ENCODE data around the gene CRLF3.
"Not testable (repeated sequence)": the region's sequence is repeated elsewhere in the genome, so short reads cannot be mapped to it uniquely, and the experiment has no call there.

CRLF3 gene

GRCh38 chr17:30814236-30814635 is 10.3 kb downstream of the CRLF3 start:
- DNase-seq, result not testable (repeated sequence)

- no peak for DNase-seq
These were observed 12.0 kb downstream of the CRLF3 start for GRCh38 chr17:30812218-30813177.

GRCh38 chr17:30809867-30810266 is 14.6 kb downstream of the CRLF3 start:
- no peak for DNase-seq

- DNase-seq, result no peak
These were observed 15.7 kb downstream of the CRLF3 start for GRCh38 chr17:30808785-30809286.

- DNase-seq, result no peak
These were observed 16.6 kb downstream of the CRLF3 start for GRCh38 chr17:30807896-30808295.

GRCh38 chr17:30805944-30806456 is 18.5 kb downstream of the CRLF3 start:
- no peak for DNase-seq

GRCh38 chr17:30801671-30802070 is 22.8 kb downstream of the CRLF3 start:
- no peak for DNase-seq

GRCh38 chr17:30796016-30796415 is 28.5 kb downstream of the CRLF3 start:
- no peak for DNase-seq

- DNase-seq, result no peak
These were observed 30.1 kb downstream of the CRLF3 start for GRCh38 chr17:30794372-30794771.

GRCh38 chr17:30793282-30793977 is 31.1 kb downstream of the CRLF3 start:
- no peak for DNase-seq

- DNase-seq, result no peak
These were observed 34.2 kb downstream of the CRLF3 start for GRCh38 chr17:30790279-30790678.

- DNase-seq, result no peak
These were observed 35.6 kb downstream of the CRLF3 start for GRCh38 chr17:30788918-30789317.

GRCh38 chr17:30782206-30782605 is 42.3 kb downstream of the CRLF3 start:
- no peak for DNase-seq

- DNase-seq, result no peak
These were observed 44.1 kb downstream of the CRLF3 start for GRCh38 chr17:30780343-30780742.

- DNase-seq, result not testable (repeated sequence)
These were observed 55.7 kb downstream of the CRLF3 start for GRCh38 chr17:30768771-30769170.

- DNase-seq, result not testable (repeated sequence)
These were observed 56.7 kb downstream of the CRLF3 start for GRCh38 chr17:30767641-30768404.

- DNase-seq, result no peak
These were observed 63.4 kb downstream of the CRLF3 start for GRCh38 chr17:30761060-30761459.

- DNase-seq, result not testable (repeated sequence)
These were observed 71.2 kb downstream of the CRLF3 start for GRCh38 chr17:30753291-30753690.

- DNase-seq, result not testable (repeated sequence)
These were observed 73.5 kb downstream of the CRLF3 start for GRCh38 chr17:30750982-30751381.

GRCh38 chr17:30747621-30748020 is 76.9 kb downstream of the CRLF3 start:
- DNase-seq, result not testable (repeated sequence)

GRCh38 chr17:30742669-30743068 is 81.8 kb downstream of the CRLF3 start:
- DNase-seq, result not testable (repeated sequence)

- not testable (repeated sequence) for DNase-seq
These were observed 88.1 kb downstream of the CRLF3 start for GRCh38 chr17:30736371-30736770.

GRCh38 chr17:30735644-30736043 is 88.8 kb downstream of the CRLF3 start:
- DNase-seq, result not testable (repeated sequence)

All from NCI-H2029 (cell line).